A673 (cell line): ENCODE measurements around the gene ARHGAP8. TPM values are rescaled to one million over a fixed set of nuclear protein-coding genes. Genes with fewer than 3 reads are reported as not detected.

Source experiments
- BruUV-seq: library from RNA; stranded (reverse); fragments of 400-500 nt; replicated peaks from 2 replicates; lab custom pipeline; 2021; lab: Mats Ljungman, UMichigan
- CTCF ChIA-PET: fragments of 300-600 bp; sonication (Branson Sonifier 250); formaldehyde crosslinking; loops from one replicate; lab custom pipeline; 2022; ENCODE audit warnings: antibody characterized with exemption; lab: Charles Lee
- POLR2A ChIA-PET: fragments of 300-600 bp; sonication (Branson Sonifier 250); formaldehyde crosslinking; loops from one replicate; lab custom pipeline; 2022; ENCODE audit warnings: antibody characterized with exemption; ENCODE audit not compliant: low non-redundant PET; lab: Charles Lee
- DNase-seq: peaks from one replicate; pipeline ENCODE4 v3.0.0-alpha.2; 2015; ENCODE audit warnings: low spot score
- H3K27ac ChIP-seq: fragments of 200-600 bp; sonication (generic); 2 replicates; pipeline ENCODE4 v1.5.1; 2016; ENCODE audit warnings: mixed run types, low read depth, mild to moderate bottlenecking, mixed read lengths, antibody characterized with exemption, low read length; ENCODE audit not compliant: poor library complexity, severe bottlenecking
- H3K27me3 ChIP-seq: fragments of 200-600 bp; sonication (generic); replicated peaks from 2 replicates; pipeline ENCODE4 v1.6.1; 2017; ENCODE audit warnings: mixed run types, low read depth, mild to moderate bottlenecking, mixed read lengths, antibody characterized with exemption, low read length; ENCODE audit not compliant: insufficient read depth, poor library complexity
- H3K36me3 ChIP-seq: fragments of 200-600 bp; sonication (generic); 2 replicates; pipeline ENCODE4 v1.6.1; 2016; ENCODE audit warnings: mixed run types, mild to moderate bottlenecking, mixed read lengths, antibody characterized with exemption, low read length; ENCODE audit not compliant: insufficient read depth, poor library complexity, severe bottlenecking
- H3K4me1 ChIP-seq: fragments of 200-600 bp; sonication (generic); 2 replicates; pipeline ENCODE4 v1.6.1; 2017; ENCODE audit warnings: mixed run types, mild to moderate bottlenecking, mixed read lengths, antibody characterized with exemption, low read length; ENCODE audit not compliant: insufficient read depth, poor library complexity, severe bottlenecking
- H3K4me3 ChIP-seq: fragments of 200-600 bp; sonication (generic); 2 replicates; pipeline ENCODE4 v1.5.1; 2016; ENCODE audit warnings: low read depth, mixed run types, mild to moderate bottlenecking, mixed read lengths, low read length; ENCODE audit not compliant: poor library complexity, severe bottlenecking
- H3K9me3 ChIP-seq: fragments of 200-600 bp; sonication (generic); 2 replicates; pipeline ENCODE4 v1.6.1; 2016; ENCODE audit warnings: mixed run types, low read depth, mild to moderate bottlenecking, mixed read lengths, antibody characterized with exemption, low read length; ENCODE audit not compliant: poor library complexity, severe bottlenecking
- CTCF ChIP-seq: fragments of 300-800, 200-600 bp; sonication (generic); conservative IDR thresholded peaks from 2 replicates; pipeline ENCODE4 v1.5.1; 2017; ENCODE audit warnings: low read depth, mild to moderate bottlenecking, antibody characterized with exemption, low read length, moderate library complexity, mixed read lengths
- EZH2 ChIP-seq: fragments of 200-600 bp; sonication (generic); IDR thresholded peaks from 2 replicates; pipeline ENCODE4 v1.6.1; 2017; ENCODE audit warnings: borderline replicate concordance, low read depth, mild to moderate bottlenecking, mixed read lengths, antibody characterized with exemption, low read length; ENCODE audit not compliant: poor library complexity, severe bottlenecking
- intact Hi-C: fragments of 100-400 bp; cut with micrococcal nuclease; formaldehyde crosslinking; loops from one replicate; pipeline ENCODE4 v1.10.0; 2022; ENCODE audit not compliant: unreplicated experiment
- total RNA-seq: library from RNA; stranded (reverse); gene quantifications from 2 replicates; pipeline ENCODE4 v1.2.3, GENCODE V29; 2021

ARHGAP8 gene
- total RNA-seq, 1 experiment from 2014 or later = not detected

GRCh38 chr22:44883011-44883421 is 130.6 kb downstream of the ARHGAP8 start:
- no peak overlapping the region for H3K4me3 ChIP-seq
- CTCF ChIA-PET = no interaction called here
- intact Hi-C loops = no loop called here
- H3K4me1 ChIP-seq = no peaks in the 10 kb centered on the region
- H3K9me3 ChIP-seq = no peaks in the 10 kb centered on the region
- no TSS peak for BruUV-seq
- no peaks in the 10 kb centered on the region for H3K27me3 ChIP-seq
- no peak for TF ChIP-seq CTCF
- TF ChIP-seq EZH2 = no peak
- no peaks in the 10 kb centered on the region for H3K36me3 ChIP-seq
- POLR2A ChIA-PET = no interaction called here
- no peak overlapping the region for H3K27ac ChIP-seq
- DNase-seq = no peak

GRCh38 chr22:44884562-44884961 is 132.2 kb downstream of the ARHGAP8 start:
- POLR2A ChIA-PET = no interaction called here
- Histone ChIP-seq H3K4me1 (no peaks in the 10 kb centered on the region), H3K27ac (no peak overlapping the region), H3K9me3 (no peaks in the 10 kb centered on the region), H3K27me3 (no peaks in the 10 kb centered on the region), H3K36me3 (no peaks in the 10 kb centered on the region), H3K4me3 (no peak overlapping the region)
- no peak for TF ChIP-seq CTCF
- TF ChIP-seq EZH2 = no peak
- DNase-seq = no peak
- intact Hi-C loops = no loop called here
- BruUV-seq = no TSS peak
- CTCF ChIA-PET = no interaction called here

- TF ChIP-seq EZH2 (no peak), CTCF (no peak)
- BruUV-seq = no TSS peak
- intact Hi-C loops = no loop called here
- ChIA-PET CTCF (no interaction called here), POLR2A (no interaction called here)
- no peak overlapping the region for H3K4me3 ChIP-seq
- no peak overlapping the region for H3K27ac ChIP-seq
- no peaks in the 10 kb centered on the region for H3K4me1 ChIP-seq
- H3K9me3 ChIP-seq = no peaks in the 10 kb centered on the region
- no peaks in the 10 kb centered on the region for H3K36me3 ChIP-seq
- H3K27me3 ChIP-seq = no peaks in the 10 kb centered on the region
- no peak for DNase-seq
These were observed 132.8 kb downstream of the ARHGAP8 start for GRCh38 chr22:44884968-44885805.
